NOMO-1 (cell line): ENCODE measurements around the gene COBLL1.

Experiments used
- DNase-seq, 2 experiments: peaks; one replicate each; lab custom pipeline; 2025; ENCODE audit not compliant: unreplicated experiment in 2 of 2; lab: John Stamatoyannopoulos, UW

Gene COBLL1

GRCh38 chr2:164693390-164693789 is 148.2 kb downstream of the COBLL1 start:
- no peak for DNase-seq

GRCh38 chr2:164692958-164693357 is 148.7 kb downstream of the COBLL1 start:
- DNase-seq: no peak

- DNase-seq: no peak
Measured at GRCh38 chr2:164692114-164692513, 149.5 kb downstream of the COBLL1 start.

- no peak for DNase-seq
Measured at GRCh38 chr2:164691346-164691887, 150.2 kb downstream of the COBLL1 start.

GRCh38 chr2:164690361-164690760 is 151.3 kb downstream of the COBLL1 start:
- DNase-seq: no peak

GRCh38 chr2:164688896-164689419 is 152.7 kb downstream of the COBLL1 start:
- DNase-seq: no peak

- no peak for DNase-seq
Measured at GRCh38 chr2:164681009-164681408, 160.6 kb downstream of the COBLL1 start.

GRCh38 chr2:164678631-164679149 is 162.9 kb downstream of the COBLL1 start:
- DNase-seq: no peak

GRCh38 chr2:164677733-164678132 is 163.9 kb downstream of the COBLL1 start:
- no peak for DNase-seq

GRCh38 chr2:164677271-164677670 is 164.4 kb downstream of the COBLL1 start:
- DNase-seq: no peak

- DNase-seq: no peak
Measured at GRCh38 chr2:164675687-164676086, 165.9 kb downstream of the COBLL1 start.

- DNase-seq: no peak
Measured at GRCh38 chr2:164675027-164675426, 166.6 kb downstream of the COBLL1 start.

GRCh38 chr2:164671664-164672396 is 169.8 kb downstream of the COBLL1 start:
- DNase-seq: no peak

- no peak for DNase-seq
Measured at GRCh38 chr2:164669291-164669690, 172.3 kb downstream of the COBLL1 start.

- DNase-seq: no peak
Measured at GRCh38 chr2:164667566-164667965, 174.1 kb downstream of the COBLL1 start.

- DNase-seq: no peak
Measured at GRCh38 chr2:164664070-164664469, 177.6 kb downstream of the COBLL1 start.

GRCh38 chr2:164662868-164663631 is 178.6 kb downstream of the COBLL1 start:
- no peak for DNase-seq

GRCh38 chr2:164662066-164662465 is 179.6 kb downstream of the COBLL1 start:
- DNase-seq: no peak

GRCh38 chr2:164661349-164661748 is 180.3 kb downstream of the COBLL1 start:
- no peak for DNase-seq

GRCh38 chr2:164657129-164657528 is 184.5 kb downstream of the COBLL1 start:
- no peak for DNase-seq

- no peak for DNase-seq
Measured at GRCh38 chr2:164655750-164656149, 185.9 kb downstream of the COBLL1 start.
